ENCODE measurements around the gene INSM2. TPM values are rescaled to one million over a fixed set of nuclear protein-coding genes. Genes with fewer than 3 reads are reported as not detected.

The INSM2 gene
- total RNA-seq, result not detected in 2 replicates

GRCh38 chr14:35533357-35534207 lies at the start of gene INSM2:
TSS of gene INSM2 (plus strand) at chr14:35534164. CDS start at chr14:35534253, 89 bp downstream.
- intact Hi-C loops (cut with micrococcal nuclease), result loop anchor here (1.0 to 10.0 kb wide), 4 partner anchors 153 to 791 kb away; partner anchors contain the start of genes BRMS1L and MBIP

- intact Hi-C loops (cut with micrococcal nuclease), result no loop called here
These were observed 41.4 kb upstream of the INSM2 start for GRCh38 chr14:35492569-35493014.

GRCh38 chr14:35495278-35495677 lies 38.7 kb upstream of the INSM2 start:
- intact Hi-C loops (cut with micrococcal nuclease), result no loop called here

- intact Hi-C loops (cut with micrococcal nuclease), result no loop called here
These were observed 34.8 kb upstream of the INSM2 start for GRCh38 chr14:35499180-35499579.

- intact Hi-C loops (cut with micrococcal nuclease), result no loop called here
These were observed 30.3 kb upstream of the INSM2 start for GRCh38 chr14:35503646-35504045.

- intact Hi-C loops (cut with micrococcal nuclease), result no loop called here
These were observed 29.7 kb upstream of the INSM2 start for GRCh38 chr14:35504260-35504659.

GRCh38 chr14:35506461-35506860 lies 27.5 kb upstream of the INSM2 start:
- intact Hi-C loops (cut with micrococcal nuclease), result no loop called here

GRCh38 chr14:35506927-35507326 lies 27.0 kb upstream of the INSM2 start:
- intact Hi-C loops (cut with micrococcal nuclease), result no loop called here

- intact Hi-C loops (cut with micrococcal nuclease), result no loop called here
These were observed 24.1 kb upstream of the INSM2 start for GRCh38 chr14:35509846-35510245.

- intact Hi-C loops (cut with micrococcal nuclease), result no loop called here
These were observed 21.2 kb upstream of the INSM2 start for GRCh38 chr14:35512765-35513164.

GRCh38 chr14:35515916-35516315 lies 18.0 kb upstream of the INSM2 start:
- intact Hi-C loops (cut with micrococcal nuclease), result no loop called here

- intact Hi-C loops (cut with micrococcal nuclease), result no loop called here
These were observed 14.0 kb upstream of the INSM2 start for GRCh38 chr14:35519986-35520385.

GRCh38 chr14:35525695-35526094 lies 8.3 kb upstream of the INSM2 start:
- intact Hi-C loops (cut with micrococcal nuclease), result no loop called here

GRCh38 chr14:35526962-35527361 lies 7.0 kb upstream of the INSM2 start:
- intact Hi-C loops (cut with micrococcal nuclease), result no loop called here

- intact Hi-C loops (cut with micrococcal nuclease), result loop anchor here (5.0 to 10.0 kb wide), 2 partner anchors 295 to 793 kb away; partner anchors contain the start of genes BRMS1L and MBIP
These were observed 1.8 kb upstream of the INSM2 start for GRCh38 chr14:35531960-35532747.

GRCh38 chr14:35532783-35533356 lies 1.1 kb upstream of the INSM2 start:
- intact Hi-C loops (cut with micrococcal nuclease), result loop anchor here (5.0 to 10.0 kb wide), 2 partner anchors 294 to 792 kb away; partner anchors contain the start of genes BRMS1L and MBIP

GRCh38 chr14:35534208-35534872 lies 376 bp downstream of the INSM2 start:
- intact Hi-C loops (cut with micrococcal nuclease), result loop anchor here (1.0 to 10.0 kb wide), 4 partner anchors 152 to 790 kb away; partner anchors contain the start of genes BRMS1L and MBIP

GRCh38 chr14:35534873-35535482 lies 1.0 kb downstream of the INSM2 start:
- intact Hi-C loops (cut with micrococcal nuclease), result loop anchor here (1.0 to 10.0 kb wide), 5 partner anchors 152 to 790 kb away; partner anchors contain the start of genes BRMS1L, MBIP and RALGAPA1

GRCh38 chr14:35535483-35536112 lies 1.6 kb downstream of the INSM2 start:
- intact Hi-C loops (cut with micrococcal nuclease), result loop anchor here (1.0 to 10.0 kb wide), 3 partner anchors 151 to 789 kb away; partner anchors contain the start of genes MBIP and RALGAPA1

GRCh38 chr14:35539969-35540368 lies 6.0 kb downstream of the INSM2 start:
- intact Hi-C loops (cut with micrococcal nuclease), result loop anchor here (10.0 kb wide), 1 partner anchor 785 kb away; the partner anchor contains the start of gene MBIP

Data from T-helper 1 cell treated with Interleukin-12 subunit alpha and Interleukin-12 subunit beta and Interleukin-4 antibody, amounts not matched to agents 30 ng/mL and 1 ng/mL, for 36 hours (primary cell).